Suppressor macrophage (primary cell): ENCODE data around the gene CHRNE.

Experiments
- DNase-seq, 4 experiments: peaks; one replicate each; pipeline ENCODE4 v3.0.0-alpha.2; 2020 to 2022
- total RNA-seq, 17 experiments: gene quantifications; one replicate each; lab custom pipeline; 2026; ENCODE audit warnings: mixed read lengths in 6 of 17, inconsistent platforms in 3 of 17; lab: John Stamatoyannopoulos, UW

CHRNE gene
- 0.31 to 3.5 (median 1.1) reads per million in 17 experiments for total RNA-seq

DNA sequence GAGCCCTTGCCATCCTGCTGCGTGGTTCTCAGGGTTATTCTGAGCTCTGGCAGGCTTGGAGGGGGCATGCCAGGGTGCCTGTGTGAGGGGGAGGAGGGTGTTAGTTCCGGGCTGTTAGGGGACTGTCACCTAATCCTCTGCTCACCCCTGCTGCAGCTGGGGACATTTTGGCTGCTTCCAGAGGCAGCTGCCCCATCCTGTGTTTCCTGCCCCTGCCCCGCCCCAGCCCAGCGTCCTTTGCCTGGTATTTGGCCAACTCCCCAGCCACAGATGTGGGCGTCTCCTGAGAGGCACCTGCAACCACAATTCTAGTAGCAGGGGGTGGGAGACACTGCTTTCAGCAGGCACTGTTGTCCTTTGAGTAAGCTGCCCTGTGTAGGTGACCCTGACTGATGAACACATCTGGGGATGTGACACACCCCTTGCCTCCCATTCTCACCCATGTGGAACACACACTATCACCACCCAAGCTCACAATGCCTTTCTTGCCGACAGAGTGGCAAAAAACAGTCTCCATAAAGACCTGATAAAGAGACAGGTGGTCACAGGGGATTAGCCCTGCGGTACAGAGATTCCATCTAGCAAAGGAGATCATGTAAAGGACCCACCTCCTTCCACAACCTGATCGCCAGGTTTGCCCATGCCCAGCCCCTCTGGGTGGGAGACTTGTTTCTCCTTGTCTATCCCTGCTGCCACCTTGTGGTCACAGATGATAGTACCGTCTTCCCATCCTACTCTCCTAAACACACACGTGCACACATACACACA, at the start of gene CHRNE:
Gene CHRNE, minus strand, starts transcription at position 48 of the 768 bp plus-strand sequence. Its CDS starts 35 bp downstream, at position 13.
- peak; percentile 70 to 80 (median 76) for DNase-seq

DNA sequence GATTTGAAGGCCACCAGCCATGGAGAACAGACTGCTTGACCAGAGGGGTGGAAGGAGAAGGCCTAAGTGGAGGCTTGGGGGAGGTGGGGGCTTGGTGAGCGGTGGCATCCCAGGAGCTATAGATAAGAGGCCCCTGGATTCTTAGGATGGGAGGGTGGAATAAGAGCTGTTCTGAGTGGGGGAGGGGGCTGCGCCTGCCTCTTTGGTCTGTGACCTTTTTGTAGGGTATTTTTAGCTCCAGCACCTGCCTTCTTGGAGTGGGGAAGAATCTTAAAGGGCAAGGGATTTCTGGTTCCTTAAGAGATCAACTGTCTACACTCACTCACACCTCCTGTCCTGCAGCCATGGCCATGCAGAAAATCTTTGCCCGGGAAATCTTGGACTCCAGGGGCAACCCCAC, 48.6 kb upstream of the CHRNE start:
- DNase-seq, result no peak

DNA sequence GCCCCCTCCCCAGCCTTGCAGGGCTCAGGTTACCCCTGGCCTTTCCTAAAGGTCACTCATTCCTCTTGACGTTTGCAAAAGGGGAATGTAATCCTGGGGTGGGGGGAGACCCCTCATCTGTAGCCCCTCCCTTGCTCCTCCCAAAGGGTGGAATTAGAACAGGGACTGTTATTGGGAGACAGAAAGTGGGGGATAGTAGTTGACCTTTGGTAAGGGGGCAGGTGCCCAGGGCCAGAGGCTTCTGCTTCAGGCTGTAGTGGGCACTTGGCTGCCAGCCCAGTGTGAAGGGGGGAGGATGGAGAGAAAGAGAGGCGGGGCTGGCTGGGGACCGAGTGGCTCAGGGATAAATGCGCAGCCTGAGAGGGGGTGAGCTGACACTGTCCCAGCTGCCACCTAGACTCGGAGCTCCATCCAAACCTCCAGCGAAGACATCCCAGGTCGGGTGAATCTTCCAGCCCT, 47.9 kb upstream of the CHRNE start, which contains the start of gene ENO3:
Gene ENO3, plus strand, starts transcription at position 374 of the 459 bp plus-strand sequence. CDS start 711 bp downstream, outside the sequence.
- no peak for DNase-seq

DNA sequence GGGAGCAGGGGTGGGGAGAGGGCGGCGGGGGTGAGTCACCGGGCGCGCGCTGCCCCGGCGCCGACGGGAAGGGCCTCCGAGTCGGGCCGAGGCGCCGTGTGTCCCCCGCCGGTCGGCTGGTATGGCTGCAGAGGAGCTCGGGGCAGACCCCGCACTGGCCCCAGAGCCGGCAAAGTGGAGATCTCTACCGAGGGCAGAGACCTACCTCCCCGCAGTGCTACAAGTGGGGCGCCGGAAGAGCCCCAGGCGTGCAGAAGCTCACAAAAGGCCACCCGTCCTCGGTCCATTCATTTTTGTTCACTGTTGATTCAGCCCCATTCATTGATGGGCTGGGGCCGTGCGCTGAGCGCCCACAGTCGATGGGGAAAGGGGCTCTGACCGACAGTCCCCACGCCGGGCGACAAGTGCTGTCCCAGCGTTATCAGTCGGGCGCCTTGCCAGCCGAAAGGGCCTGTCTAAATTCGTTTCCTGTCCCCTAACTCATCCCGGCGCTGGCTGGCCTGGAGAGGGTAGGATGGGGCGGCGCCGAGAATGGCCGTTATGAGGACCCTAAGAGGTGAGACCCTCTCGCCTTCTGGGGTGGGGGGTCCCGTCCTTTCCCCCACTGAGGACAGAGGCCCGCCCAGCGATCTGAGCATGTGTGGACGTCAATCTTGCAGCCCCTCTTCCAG, 47.3 kb upstream of the CHRNE start:
- DNase-seq, result peak; percentile 62 to 85 (median 65)

DNA sequence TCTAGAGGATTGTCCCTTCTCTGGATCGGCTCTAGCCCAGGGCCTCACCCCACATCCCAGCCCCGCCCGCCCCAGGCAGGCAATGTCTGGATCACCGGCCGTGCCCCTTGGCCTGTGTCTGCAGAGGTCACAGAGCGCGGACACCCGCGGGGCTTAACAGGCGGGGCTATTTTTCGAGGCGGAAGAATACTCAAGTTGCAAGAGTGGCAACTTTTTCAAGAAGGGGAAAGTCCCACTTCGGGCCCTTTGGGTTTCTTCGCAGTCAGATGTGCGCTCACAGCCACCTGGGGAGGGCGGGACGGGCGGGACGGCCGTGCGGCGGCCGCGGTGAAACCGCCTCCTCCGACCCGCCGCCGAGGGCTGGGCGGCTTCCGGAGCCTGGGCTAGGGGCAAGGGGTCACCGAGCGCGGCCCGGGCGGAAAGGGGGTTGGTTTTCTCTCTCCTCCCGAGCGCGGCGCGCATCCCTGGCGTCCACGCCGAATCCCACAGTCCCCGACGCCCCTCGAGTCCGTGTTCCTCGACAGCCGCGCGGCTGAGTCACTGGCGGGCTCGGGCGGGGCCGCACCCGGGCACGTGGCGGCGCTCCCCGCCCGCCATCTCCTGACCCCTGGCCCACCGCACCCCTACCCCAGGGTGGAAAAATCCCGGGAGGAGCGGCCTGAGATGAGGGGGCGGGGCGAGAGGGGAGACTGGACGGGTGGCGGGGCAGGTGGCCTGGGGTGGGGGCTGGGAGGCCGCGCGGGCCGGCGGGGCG, 46.6 kb upstream of the CHRNE start:
- DNase-seq, result peak; percentile 77 to 92 (median 89)

DNA sequence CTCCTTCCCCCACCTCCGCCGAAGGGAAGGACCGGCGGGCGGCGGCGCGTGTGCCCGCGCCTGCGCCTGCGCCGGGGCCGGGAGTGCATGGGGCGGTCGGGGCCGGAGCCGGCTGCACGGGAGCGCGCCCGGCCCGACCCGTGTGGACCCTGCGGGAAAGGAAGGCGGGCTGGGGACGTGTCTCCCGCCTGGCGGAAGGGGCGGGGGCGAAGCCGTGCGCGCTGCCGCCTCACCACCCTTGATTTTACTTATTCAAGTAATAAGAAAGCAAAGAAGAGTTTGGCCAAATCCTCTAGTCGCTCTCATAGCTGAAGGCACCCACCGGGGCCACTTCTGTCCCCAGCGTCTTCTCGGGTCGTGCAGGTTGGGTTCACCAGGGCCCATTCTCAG, 46.0 kb upstream of the CHRNE start:
- DNase-seq, result peak; percentile 95 to 98 (median 96)

DNA sequence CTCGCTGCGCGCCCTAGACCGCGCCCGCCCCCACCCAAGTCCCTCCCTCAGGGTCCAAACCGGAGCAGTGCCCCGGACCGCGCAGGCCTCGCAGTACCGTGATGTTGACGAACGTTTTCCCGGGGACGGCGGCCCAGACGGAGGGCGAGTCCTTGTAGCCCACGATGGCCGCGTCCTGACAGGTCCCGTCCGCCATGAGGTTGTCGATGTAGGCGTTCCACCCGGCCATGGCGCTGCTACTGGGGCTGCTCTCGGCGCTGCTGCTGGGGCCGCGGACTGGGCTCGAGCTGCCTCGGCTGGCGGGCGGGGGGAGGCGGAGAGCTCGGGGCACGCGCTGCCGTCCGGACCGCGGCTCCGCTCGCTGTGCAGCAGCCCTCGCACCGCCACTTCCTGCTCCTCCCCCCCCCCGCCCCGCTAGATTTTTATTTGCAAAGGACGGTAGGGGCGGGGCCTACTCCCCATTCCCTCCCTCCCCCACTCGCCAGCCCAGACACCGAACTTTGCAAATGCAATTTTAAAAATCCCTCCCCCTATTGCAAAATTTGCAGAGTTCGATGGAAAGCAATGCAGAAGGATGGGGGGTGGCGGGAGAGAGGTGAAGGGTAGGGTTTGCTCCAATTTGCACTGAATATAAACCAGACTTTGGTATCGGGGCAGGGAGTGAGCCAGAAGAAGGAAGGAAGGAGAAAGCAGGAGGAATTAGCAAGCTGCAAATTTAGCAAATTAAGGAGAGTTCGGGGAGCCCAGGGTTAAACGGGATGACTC, 45.5 kb upstream of the CHRNE start, which contains the start of gene PFN1:
Gene PFN1, minus strand, starts transcription at position 365 of the 765 bp plus-strand sequence. Its CDS starts 136 bp downstream, at position 229.
- peak; percentile 92 to 98 (median 96) for DNase-seq

DNA sequence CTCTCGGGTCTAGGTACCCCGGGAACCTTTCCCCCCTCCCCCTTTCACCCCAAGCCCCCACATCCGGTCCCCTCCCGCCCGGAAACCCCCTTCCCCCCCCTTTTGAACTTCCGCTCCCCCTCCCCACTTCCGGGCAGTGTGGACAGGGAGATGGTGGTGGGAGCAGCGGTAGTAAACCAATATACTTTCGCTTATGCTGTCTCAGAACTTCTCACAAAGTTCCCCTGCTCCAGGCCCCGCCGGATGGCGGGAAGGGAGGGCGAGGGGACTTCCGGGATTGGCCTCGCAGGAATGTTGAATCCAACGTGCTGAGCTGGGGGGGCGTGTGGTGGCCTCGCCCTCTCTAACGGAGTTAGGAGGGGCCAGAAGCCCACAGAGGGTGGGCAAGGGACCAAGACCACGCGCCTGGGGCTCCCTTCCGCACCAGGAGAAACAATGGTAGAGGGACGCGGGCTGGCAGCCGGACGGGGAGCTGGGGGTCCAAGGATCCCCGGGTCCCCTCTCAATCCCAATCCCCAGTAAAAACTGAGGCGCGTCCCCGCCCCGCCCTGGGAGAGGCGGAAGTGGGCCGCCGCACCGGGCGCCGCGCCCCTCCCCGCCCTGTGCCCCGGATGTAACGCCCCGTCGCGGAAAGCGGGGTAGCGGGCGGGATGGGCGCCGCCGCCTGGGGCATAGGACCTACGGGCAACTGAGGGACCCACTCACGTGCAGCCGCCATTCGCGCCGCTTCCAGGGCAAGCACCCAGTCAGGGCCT, 44.7 kb upstream of the CHRNE start:
- DNase-seq, result peak; percentile 60 to 87 (median 75)

DNA sequence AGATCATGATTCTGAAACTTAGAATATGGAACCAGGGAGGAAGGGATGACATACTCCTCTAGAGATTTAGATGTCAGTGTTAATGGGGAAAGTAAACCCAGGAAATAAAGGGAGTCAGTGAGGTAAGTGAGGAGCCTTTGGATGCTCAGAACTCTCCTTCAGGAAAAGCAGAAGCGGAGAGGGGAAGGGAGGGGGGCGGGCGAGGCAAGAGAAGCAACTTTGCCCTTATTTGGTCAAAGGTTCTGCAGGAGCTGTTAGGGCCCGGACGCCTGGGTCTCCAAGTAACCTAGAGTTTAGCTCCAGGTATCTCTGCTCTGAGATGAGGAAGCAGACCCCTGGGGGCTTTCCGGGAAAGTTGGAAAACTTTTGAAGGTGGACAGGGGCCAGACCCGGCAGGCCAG, 44.1 kb upstream of the CHRNE start:
- peak; percentile 18 to 62 (median 47) for DNase-seq

DNA sequence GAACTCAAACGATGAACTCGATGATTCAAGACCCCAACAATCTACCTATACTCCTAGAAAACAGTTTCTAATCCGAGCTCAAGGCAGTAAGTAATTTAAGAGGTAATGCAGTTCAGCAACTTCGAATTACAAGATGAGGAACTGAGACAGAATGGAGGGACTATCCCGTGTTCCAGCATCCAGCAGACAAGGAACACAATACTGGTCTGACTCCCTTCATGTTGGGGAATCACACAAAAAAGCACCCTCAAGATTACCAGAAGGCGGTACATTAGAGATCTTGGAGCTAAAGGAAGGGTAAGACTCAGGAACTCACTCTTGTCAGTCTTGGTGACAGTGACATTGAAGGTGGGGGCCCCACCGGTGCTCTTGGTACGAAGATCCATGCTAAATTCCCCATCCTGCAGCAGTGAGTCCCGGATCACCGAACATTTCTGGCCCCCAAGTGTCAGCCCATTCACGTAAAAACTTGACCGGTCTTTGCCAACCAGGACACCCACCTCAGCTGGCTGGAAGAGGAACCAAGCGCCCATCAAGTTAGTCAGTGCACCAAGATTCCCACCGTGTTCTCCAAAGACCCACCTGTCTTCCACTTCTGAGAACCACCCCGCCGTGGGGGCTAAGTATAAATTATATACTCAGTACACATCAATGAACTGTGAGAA, 43.5 kb upstream of the CHRNE start:
- peak; percentile 21 to 54 (median 40) for DNase-seq

DNA sequence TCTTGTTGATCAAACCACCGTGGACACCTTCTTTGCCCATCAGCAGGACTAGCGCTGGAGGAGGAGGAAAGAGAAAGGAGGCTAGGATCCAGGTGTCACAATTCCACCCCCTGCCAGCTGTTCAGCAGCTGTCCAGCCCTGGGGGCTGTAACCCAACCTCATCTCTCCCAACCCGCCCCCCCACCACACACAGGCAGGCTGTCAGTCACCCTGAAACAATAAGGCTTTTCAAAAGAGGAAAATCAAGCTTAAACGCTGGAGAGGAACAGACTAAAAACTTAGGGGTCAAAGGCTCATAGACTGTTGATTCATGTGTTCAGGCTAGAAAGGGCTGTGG, 43.0 kb upstream of the CHRNE start:
- DNase-seq, result no peak

DNA sequence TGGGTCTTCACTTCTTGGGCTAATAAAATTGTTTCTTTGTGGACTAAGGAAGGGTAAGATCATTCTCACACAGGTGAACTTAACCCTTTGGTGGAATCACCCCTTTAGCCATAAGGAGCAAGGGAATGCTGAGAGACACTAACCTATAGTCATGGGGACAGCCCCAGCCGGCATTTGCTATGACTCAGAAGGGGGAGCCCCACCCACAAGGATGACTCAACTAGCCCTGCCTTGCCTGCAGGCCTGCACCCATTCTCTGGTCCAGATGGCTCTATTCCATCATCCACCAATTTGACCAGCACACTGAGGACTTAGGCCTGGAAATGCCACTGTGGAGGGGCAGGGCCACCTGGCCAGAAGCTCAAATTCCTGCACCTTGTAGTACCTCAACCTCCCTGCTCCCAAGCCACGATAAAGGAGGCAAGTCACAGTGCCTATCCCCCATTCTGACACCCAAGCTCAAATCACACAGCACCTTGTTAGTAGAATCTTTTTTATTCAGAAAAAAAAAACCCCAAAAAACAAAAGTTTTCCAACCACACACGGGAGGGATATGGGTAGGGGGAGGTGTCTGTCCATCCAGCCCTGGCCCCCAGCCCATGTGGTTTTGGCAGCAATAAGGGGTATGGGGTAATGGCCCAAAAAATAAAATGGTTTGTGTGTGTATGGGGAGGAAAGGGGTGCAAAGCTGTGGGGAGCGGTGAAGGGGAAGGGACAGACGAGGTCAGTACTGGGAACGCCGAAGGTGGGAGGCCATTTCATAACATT, 42.5 kb upstream of the CHRNE start:
- peak; percentile 86 to 92 (median 90) for DNase-seq

DNA sequence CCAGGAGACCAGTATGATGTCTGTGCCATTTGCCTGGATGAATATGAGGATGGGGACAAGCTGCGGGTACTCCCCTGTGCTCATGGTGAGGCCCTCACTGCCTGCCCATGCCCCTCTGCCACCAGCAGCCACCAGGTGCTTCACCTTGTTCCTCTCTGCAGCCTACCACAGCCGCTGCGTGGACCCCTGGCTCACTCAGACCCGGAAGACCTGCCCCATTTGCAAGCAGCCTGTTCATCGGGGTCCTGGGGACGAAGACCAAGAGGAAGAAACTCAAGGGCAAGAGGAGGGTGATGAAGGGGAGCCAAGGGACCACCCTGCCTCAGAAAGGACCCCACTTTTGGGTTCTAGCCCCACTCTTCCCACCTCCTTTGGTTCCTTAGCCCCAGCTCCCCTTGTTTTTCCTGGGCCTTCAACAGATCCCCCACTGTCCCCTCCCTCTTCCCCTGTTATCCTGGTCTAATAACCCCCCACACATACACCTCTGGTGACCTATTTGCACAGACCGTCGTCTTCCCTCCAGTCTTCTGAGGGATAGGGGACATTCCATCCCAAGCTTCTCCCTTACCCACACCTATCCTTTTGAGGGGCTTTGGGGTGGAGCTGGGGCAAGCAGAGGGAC, 41.8 kb upstream of the CHRNE start:
- DNase-seq, result no peak

DNA sequence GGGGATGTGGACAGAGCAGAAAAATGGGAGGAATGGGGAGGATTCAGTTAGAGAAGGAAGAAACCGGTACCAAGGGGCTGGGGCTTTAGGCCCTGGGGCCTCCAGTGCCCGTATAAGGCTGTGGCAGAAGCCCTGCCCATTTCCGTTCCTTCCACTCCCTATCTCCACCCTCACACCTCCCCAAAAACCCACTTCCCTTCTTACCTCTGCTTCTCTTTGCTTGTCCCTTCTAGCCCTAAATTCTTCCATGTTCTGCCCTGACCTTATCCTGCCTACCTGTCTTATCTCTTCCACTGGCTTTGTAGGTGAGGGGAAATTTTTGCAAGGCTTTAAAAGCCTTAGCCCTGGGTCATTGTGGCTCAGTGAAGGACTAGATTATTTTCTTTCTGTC, 41.3 kb upstream of the CHRNE start:
- DNase-seq, result peak in 3 of 4 experiments; percentile 26 to 47 (median 38)

DNA sequence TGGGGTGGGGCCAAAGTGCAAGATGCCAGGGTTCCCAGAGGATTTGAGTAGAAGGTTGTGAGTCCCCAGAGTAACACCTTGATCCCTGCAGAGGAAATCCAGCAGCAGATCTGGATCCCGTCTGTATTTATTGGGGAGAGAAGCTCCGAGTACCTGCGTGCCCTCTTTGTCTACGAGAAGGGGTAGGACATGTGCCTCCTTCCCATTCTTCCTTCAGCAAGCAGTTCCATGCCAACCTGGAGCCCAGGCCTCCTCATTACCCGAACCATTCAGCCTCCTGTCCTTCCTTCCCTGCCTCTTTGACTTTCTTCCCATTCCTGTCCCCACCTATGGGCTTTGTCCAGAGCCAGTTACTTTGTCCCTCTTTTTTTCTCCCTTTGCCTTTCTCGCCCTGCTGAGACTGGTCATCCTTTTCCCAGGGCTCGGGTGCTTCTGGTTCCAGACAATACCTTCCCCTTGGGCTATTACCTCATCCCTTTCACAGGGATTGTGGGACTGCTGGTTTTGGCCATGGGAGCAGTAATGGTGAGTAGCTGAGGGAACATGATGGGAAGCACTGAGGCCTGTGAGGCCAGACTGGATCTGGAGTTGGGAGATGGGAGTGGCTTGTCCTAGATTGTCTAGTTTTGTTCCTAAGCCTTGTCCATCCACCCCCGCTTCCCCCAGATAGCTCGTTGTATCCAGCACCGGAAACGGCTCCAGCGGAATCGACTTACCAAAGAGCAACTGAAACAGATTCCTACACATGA, 40.0 kb upstream of the CHRNE start:
- no peak for DNase-seq

DNA sequence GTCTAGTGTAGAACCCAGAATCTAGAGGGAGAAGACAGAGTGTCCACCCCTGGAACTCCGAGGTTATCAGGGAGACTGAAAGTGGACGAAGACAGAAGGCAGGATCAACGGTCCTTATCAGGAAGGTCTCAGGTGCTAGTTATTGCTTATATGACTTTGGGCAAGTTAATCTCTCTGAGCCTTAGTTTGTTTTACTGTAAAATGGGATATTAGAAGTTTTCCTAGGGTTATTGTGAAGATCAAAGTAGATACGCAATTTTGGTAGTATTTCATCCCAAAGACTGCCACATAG, 38.4 kb upstream of the CHRNE start:
- no peak for DNase-seq

DNA sequence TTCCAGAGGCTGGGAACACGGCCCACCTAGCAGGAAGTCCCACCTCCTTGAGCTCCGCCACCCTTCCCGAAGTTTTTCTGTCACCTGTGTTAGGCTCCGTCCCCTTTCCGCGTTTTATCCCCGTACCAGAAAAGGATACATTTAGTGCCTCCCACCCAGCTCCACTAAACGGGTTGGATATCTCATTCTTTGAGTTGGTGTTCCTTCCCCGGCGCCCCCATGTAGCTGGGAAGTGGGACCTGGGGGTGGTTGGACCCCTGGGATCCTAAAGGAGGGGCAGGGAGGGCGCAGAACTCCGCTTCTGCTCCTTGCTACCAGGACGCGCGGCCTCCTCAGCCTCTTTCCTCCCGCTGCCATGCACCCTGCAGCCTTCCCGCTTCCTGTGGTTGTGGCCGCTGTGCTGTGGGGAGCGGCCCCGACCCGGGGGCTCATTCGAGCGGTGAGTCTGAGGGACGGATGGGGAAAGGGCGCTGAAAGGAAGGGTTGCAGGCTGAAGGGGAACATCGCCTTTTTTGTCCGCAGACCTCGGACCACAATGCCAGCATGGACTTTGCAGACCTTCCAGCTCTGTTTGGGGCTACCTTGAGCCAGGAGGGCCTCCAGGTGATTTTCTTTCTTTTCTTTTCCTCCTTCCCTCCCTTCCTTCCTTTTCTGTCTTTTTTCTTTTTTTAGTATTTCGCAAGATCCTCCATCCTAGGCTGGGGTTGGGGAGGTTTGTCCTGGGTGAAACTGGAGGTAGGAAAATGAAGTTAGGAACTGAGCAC, 37.8 kb upstream of the CHRNE start:
- peak in 2 of 4 experiments; percentile 31 to 53 for DNase-seq
